ENCODE results near the gene KCNC4. TPM values are rescaled to one million over a fixed set of nuclear protein-coding genes. Genes with fewer than 3 reads are reported as not detected.

The KCNC4 gene
- total RNA-seq, 6 experiments from 2014 or later = 0.37 to 4.4 (median 1.7) TPM

GRCh38 chr1:110185181-110185580 lies 24.9 kb upstream of the KCNC4 start:
- H3K4me3 ChIP-seq = no peak overlapping the region
- H3K4me1 ChIP-seq = peaks cover 0 to 3% (median 0%) of the 10 kb centered on the region in 4 donors
- H3K9me3 ChIP-seq = no peaks in the 10 kb centered on the region
- intact Hi-C loops (cut with DNase I) = no loop called here
- no peaks in the 10 kb centered on the region for H3K36me3 ChIP-seq
- no peak for TF ChIP-seq POLR2A (IDR thresholded peaks at IDR 0.05)
- ATAC-seq (no peak), DNase-seq (no peak)
- H3K27ac ChIP-seq = no peak overlapping the region
- WGBS (ENCODE audit: insufficient coverage, low coverage, low lambda C conversion rate, missing lambda C conversion rate) = 19% methylated on average over 2 of the region's 10 CpGs
- no peaks in the 10 kb centered on the region for H3K27me3 ChIP-seq

- Histone ChIP-seq H3K4me3 (no peak overlapping the region), H3K27ac (no peak overlapping the region), H3K9me3 (no peaks in the 10 kb centered on the region), H3K27me3 (no peaks in the 10 kb centered on the region), H3K36me3 (no peaks in the 10 kb centered on the region), H3K4me1 (peaks cover 0 to 11% (median 0%) of the 10 kb centered on the region in 4 donors)
- no peak for ATAC-seq
- intact Hi-C loops (cut with DNase I) = no loop called here
- DNase-seq = no peak
- WGBS (ENCODE audit: insufficient coverage, low coverage, low lambda C conversion rate, missing lambda C conversion rate) = 22% methylated on average over 5 of the region's 5 CpGs
- TF ChIP-seq CTCF (IDR thresholded peaks at IDR 0.05) = no peak
- no peak for TF ChIP-seq POLR2A (IDR thresholded peaks at IDR 0.05)
Observed at GRCh38 chr1:110186558-110186957, 23.6 kb upstream of the KCNC4 start.

- no peaks in the 10 kb centered on the region for H3K36me3 ChIP-seq
- intact Hi-C loops (cut with DNase I) = no loop called here
- 81% methylated on average over 10 of the region's 10 CpGs for WGBS (ENCODE audit: insufficient coverage, low coverage, low lambda C conversion rate, missing lambda C conversion rate)
- no peaks in the 10 kb centered on the region for H3K27me3 ChIP-seq
- ATAC-seq (no peak), DNase-seq (no peak)
- no peak overlapping the region for H3K4me3 ChIP-seq
- H3K27ac ChIP-seq = no peak overlapping the region
- H3K9me3 ChIP-seq = no peaks in the 10 kb centered on the region
- TF ChIP-seq POLR2A (IDR thresholded peaks at IDR 0.05) (no peak), CTCF (IDR thresholded peaks at IDR 0.05) (no peak)
- peaks cover 0 to 11% (median 0%) of the 10 kb centered on the region in 4 donors for H3K4me1 ChIP-seq
Observed at GRCh38 chr1:110187139-110187890, 22.8 kb upstream of the KCNC4 start.

GRCh38 chr1:110188035-110188618 lies 22.0 kb upstream of the KCNC4 start:
- Histone ChIP-seq H3K9me3 (no peaks in the 10 kb centered on the region), H3K36me3 (no peaks in the 10 kb centered on the region), H3K27ac (no peak overlapping the region), H3K4me1 (peaks cover 0 to 11% (median 0%) of the 10 kb centered on the region in 4 donors), H3K27me3 (no peaks in the 10 kb centered on the region), H3K4me3 (no peak overlapping the region)
- TF ChIP-seq CTCF (IDR thresholded peaks at IDR 0.05) (no peak), POLR2A (IDR thresholded peaks at IDR 0.05) (no peak)
- DNase-seq = no peak
- WGBS (ENCODE audit: insufficient coverage, low coverage, low lambda C conversion rate, missing lambda C conversion rate) = 53% methylated on average over 6 of the region's 6 CpGs
- intact Hi-C loops (cut with DNase I) = no loop called here
- no peak for ATAC-seq

GRCh38 chr1:110189181-110189580 lies 20.9 kb upstream of the KCNC4 start:
- TF ChIP-seq POLR2A (IDR thresholded peaks at IDR 0.05) (no peak), CTCF (IDR thresholded peaks at IDR 0.05) (no peak)
- 71% methylated on average over 4 of the region's 6 CpGs for WGBS (ENCODE audit: insufficient coverage, low coverage, low lambda C conversion rate, missing lambda C conversion rate)
- no peak for DNase-seq
- Histone ChIP-seq H3K9me3 (no peaks in the 10 kb centered on the region), H3K36me3 (no peaks in the 10 kb centered on the region), H3K4me1 (peaks cover 0 to 11% (median 0%) of the 10 kb centered on the region in 4 donors), H3K4me3 (no peak overlapping the region), H3K27ac (no peak overlapping the region), H3K27me3 (no peaks in the 10 kb centered on the region)
- intact Hi-C loops (cut with DNase I) = no loop called here
- no peak for ATAC-seq

Data from right lobe of liver (tissue), 6 donors.